ENCODE results near the gene CNTNAP2. TPM values are rescaled to one million over a fixed set of nuclear protein-coding genes. Genes with fewer than 3 reads are reported as not detected.

The CNTNAP2 gene
- total and polyA plus RNA-seq, 9 donors = 0.24 to 7.0 (median 1.5) TPM

GRCh38 chr7:147708871-147709270, 1592.3 kb downstream of the CNTNAP2 start:
- intact Hi-C loops (cut with DNase I) = no loop called here
- no peaks in the 10 kb centered on the region for H3K4me1 ChIP-seq (ENCODE audit: insufficient read depth)
- H3K4me3 ChIP-seq = no peak overlapping the region
- no peaks in the 10 kb centered on the region for H3K27me3 ChIP-seq
- no peak for TF ChIP-seq POLR2A (IDR thresholded peaks at IDR 0.05)
- TF ChIP-seq EP300 (IDR thresholded peaks at IDR 0.05) = no peak
- TF ChIP-seq CTCF (IDR thresholded peaks at IDR 0.05) = no peak
- no peaks in the 10 kb centered on the region for H3K9me3 ChIP-seq
- H3K27ac ChIP-seq = no peak overlapping the region
- 78 to 86% (median 85%) methylated on average over 6 of the region's 6 CpGs for WGBS, 3 donors
- H3K36me3 ChIP-seq = no peaks in the 10 kb centered on the region
- no peak for DNase-seq

GRCh38 chr7:147711447-147711846, 1594.8 kb downstream of the CNTNAP2 start:
- no peak for TF ChIP-seq POLR2A (IDR thresholded peaks at IDR 0.05)
- TF ChIP-seq CTCF (IDR thresholded peaks at IDR 0.05) = no peak
- TF ChIP-seq EP300 (IDR thresholded peaks at IDR 0.05) = no peak
- WGBS, 3 donors = 57 to 66% (median 61%) methylated on average over 2 of the region's 2 CpGs

GRCh38 chr7:147721962-147722830, 1605.6 kb downstream of the CNTNAP2 start:
- H3K9me3 ChIP-seq = no peaks in the 10 kb centered on the region
- intact Hi-C loops (cut with DNase I) = no loop called here
- no peaks in the 10 kb centered on the region for H3K27me3 ChIP-seq
- WGBS, 3 donors = 63 to 69% (median 66%) methylated on average over 6 of the region's 6 CpGs
- DNase-seq = no peak
- no peak for TF ChIP-seq CTCF (IDR thresholded peaks at IDR 0.05)
- TF ChIP-seq POLR2A (IDR thresholded peaks at IDR 0.05) = no peak
- no peak for TF ChIP-seq EP300 (IDR thresholded peaks at IDR 0.05)
- no peaks in the 10 kb centered on the region for H3K36me3 ChIP-seq
- no peak overlapping the region for H3K4me3 ChIP-seq
- no peak overlapping the region for H3K27ac ChIP-seq
- H3K4me1 ChIP-seq (ENCODE audit: insufficient read depth) = no peaks in the 10 kb centered on the region

More at GRCh38 chr7:147711447-147711846, 1594.8 kb downstream of the CNTNAP2 start:
- Histone ChIP-seq H3K27ac (no peak overlapping the region), H3K9me3 (no peaks in the 10 kb centered on the region), H3K27me3 (no peaks in the 10 kb centered on the region), H3K4me3 (no peak overlapping the region), H3K4me1 (ENCODE audit: insufficient read depth) (no peaks in the 10 kb centered on the region), H3K36me3 (no peaks in the 10 kb centered on the region)
- intact Hi-C loops (cut with DNase I) = no loop called here
- no peak for DNase-seq

- H3K9me3 ChIP-seq = no peaks in the 10 kb centered on the region
- no peak overlapping the region for H3K4me3 ChIP-seq
- intact Hi-C loops (cut with DNase I) = no loop called here
- no peak overlapping the region for H3K27ac ChIP-seq
- H3K4me1 ChIP-seq (ENCODE audit: insufficient read depth) = no peaks in the 10 kb centered on the region
- H3K36me3 ChIP-seq = no peaks in the 10 kb centered on the region
- TF ChIP-seq CTCF (IDR thresholded peaks at IDR 0.05) = no peak
- no peak for TF ChIP-seq EP300 (IDR thresholded peaks at IDR 0.05)
- TF ChIP-seq POLR2A (IDR thresholded peaks at IDR 0.05) = no peak
- WGBS, 3 donors = 71 to 83% (median 78%) methylated on average over 4 of the region's 4 CpGs
- no peak for DNase-seq
- H3K27me3 ChIP-seq = no peaks in the 10 kb centered on the region
These were observed 1606.9 kb downstream of the CNTNAP2 start for GRCh38 chr7:147723536-147723935.
